H7 (cell line): ENCODE measurements around the gene CYP4F22. TPM values are rescaled to one million over a fixed set of nuclear protein-coding genes. Genes with fewer than 3 reads are reported as not detected.
"Not testable (repeated sequence)": the region's sequence is repeated elsewhere in the genome, so short reads cannot be mapped to it uniquely, and the experiment has no call there.

ENCODE experiments used
- DNase-seq: peaks from one replicate; pipeline ENCODE4 v3.0.0; 2012
- H3K27me3 ChIP-seq: 2 replicates; pipeline ENCODE4 v1.6.0; 2011; ENCODE audit warnings: mild to moderate bottlenecking, low read length; ENCODE audit not compliant: control insufficient read depth, insufficient read depth
- H3K36me3 ChIP-seq: replicated peaks from 2 replicates; pipeline ENCODE4 v1.5.1; 2011; ENCODE audit warnings: low read length; ENCODE audit not compliant: control insufficient read depth, insufficient read depth
- H3K4me3 ChIP-seq: 2 replicates; pipeline ENCODE4 v1.5.1; 2011; ENCODE audit warnings: low read depth, mild to moderate bottlenecking, control low read depth, low read length, moderate library complexity; ENCODE audit not compliant: insufficient read depth
- total RNA-seq: library from RNA; depleted of rRNA; stranded (reverse); fragments of >200 nt; shearing (Covaris generic); gene quantifications from 2 replicates; pipeline ENCODE4 v1.2.3, GENCODE V29; 2014

CYP4F22 gene
- total RNA-seq, 1 experiment from 2014 or later, result not detected

DNA sequence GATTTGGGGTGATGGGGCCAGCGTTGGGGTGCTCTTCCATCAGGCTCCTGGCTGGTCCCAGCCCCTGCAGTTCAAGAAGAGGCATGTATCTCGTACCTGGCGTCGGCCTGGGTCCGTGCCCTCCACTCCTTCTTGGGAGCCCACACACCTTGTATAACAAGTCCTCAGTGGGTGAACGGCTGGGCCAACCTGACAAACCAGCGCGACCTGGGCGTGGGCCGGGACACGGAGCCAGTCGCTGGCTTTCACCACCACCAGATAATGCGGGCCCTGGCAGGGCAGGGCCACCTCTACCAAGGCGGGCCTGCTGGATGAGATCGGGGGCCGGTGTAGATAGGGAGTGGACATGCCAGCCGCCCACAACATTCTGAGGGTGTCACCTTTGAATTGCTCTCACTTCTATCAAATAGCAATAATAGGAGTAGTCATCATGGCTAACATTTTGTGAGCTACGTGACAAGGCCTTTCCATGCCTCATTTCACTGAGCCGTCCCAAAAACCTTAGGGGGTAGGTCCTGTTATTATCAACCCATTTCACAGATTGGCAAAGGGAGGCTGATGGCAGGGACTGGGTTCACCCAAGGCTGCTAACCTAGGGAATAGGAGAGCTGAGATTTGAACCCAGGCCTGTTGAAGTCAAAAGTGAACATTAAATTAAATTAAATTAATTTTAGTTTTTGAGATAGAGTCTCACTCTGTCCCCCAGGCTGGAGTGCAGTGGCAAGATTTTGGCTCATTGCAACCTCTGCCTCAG, 3.5 kb downstream of the CYP4F22 start:
- H3K4me3 ChIP-seq, result no peak overlapping the region
- H3K36me3 ChIP-seq, result no peaks in the 10 kb centered on the region
- DNase-seq, result no peak
- H3K27me3 ChIP-seq, result no peaks in the 10 kb centered on the region

DNA sequence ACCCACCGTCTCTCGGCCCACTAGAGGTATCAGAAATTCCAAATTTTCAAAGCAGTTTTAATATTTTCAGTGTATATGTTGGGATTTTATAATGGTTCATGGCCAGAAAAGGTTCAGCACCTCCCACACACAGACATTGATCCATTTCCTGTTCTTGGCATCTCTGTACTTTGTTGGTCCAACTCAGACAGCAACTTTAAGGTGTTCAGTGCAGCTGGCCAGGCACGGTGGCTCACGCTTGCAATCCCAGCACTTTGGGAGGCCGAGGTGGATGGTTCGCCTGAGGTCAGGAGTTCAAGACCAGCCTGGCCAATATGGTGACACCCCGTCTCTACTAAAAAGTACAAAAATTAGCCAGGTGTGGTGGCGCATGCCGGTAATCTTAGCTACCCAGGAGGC, 6.9 kb downstream of the CYP4F22 start:
- H3K27me3 ChIP-seq, H3K4me3 ChIP-seq: not testable (repeated sequence)

DNA sequence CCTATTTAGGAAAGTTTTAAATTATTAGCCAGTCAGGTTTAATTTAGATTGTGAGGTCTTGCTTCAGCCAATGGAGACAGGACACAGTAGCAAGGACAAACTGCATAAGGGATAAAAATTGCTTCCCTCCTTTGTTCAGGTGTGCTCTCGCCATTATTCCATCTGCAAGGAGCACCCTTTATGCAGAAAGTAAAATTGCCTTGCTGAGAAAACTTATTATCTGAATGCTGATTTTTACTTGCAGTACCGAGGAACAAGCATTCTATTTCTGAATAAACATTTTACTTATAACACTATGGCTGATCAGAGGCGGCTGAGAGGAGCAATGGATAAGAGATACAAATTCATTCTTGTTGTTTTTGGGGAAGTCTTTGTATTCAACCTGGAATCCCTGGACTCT, 8.0 kb downstream of the CYP4F22 start:
- no peaks in the 10 kb centered on the region for H3K36me3 ChIP-seq
- DNase-seq, result no peak
- no peaks in the 10 kb centered on the region for H3K27me3 ChIP-seq
- no peak overlapping the region for H3K4me3 ChIP-seq

More for the DNA sequence above, 6.9 kb downstream of the CYP4F22 start:
- DNase-seq, H3K36me3 ChIP-seq: not testable (repeated sequence)

DNA sequence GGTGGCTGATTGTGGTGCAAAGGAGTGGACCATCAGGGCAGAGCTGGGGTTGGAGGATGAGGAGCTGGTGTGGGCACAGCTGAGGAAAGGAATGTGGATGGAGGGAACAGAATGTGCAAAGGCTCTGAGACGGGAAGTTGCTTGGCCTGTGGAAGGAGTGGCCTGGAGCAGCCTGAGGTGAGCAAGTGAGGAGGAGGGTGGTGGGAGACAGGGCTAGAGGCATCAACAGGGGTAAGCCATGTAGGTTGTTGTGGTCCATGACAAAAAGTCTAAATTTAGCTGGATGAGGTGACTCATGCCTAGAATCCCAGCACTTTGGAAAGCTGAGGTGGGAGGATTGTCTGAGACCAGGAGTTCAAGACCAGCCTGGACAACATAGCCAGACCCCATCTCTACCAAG, 9.5 kb downstream of the CYP4F22 start:
- Histone ChIP-seq H3K36me3 (no peaks in the 10 kb centered on the region), H3K4me3 (no peak overlapping the region), H3K27me3 (no peaks in the 10 kb centered on the region)
- DNase-seq, result no peak

DNA sequence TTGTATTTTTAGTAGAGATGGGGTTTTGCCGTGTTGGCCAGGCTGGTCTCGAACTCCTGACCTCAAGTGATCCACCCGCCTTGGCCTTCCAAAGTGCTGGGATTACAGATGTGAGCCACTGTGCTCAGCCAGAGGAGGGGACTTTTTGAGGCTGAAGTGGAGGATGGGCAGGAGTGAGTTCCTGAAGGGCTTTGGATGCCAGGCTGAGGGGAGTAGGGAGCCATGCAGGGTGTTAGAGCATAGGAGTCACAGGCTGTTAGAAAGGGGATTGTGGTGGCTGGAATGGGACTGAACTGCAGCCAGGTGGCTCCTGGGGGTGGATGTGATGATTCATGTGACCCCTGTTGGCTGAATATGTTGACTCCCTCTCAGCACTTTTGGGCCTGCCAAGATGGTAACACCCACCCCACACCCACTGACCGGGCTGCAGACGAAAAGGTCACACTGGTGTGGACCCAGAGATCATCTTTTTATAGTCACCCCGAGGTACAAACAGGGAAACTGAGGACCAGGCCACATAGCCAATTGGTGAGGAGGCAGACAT, 11.2 kb downstream of the CYP4F22 start:
- no peak for DNase-seq
- no peaks in the 10 kb centered on the region for H3K27me3 ChIP-seq
- no peaks in the 10 kb centered on the region for H3K36me3 ChIP-seq
- no peak overlapping the region for H3K4me3 ChIP-seq

DNA sequence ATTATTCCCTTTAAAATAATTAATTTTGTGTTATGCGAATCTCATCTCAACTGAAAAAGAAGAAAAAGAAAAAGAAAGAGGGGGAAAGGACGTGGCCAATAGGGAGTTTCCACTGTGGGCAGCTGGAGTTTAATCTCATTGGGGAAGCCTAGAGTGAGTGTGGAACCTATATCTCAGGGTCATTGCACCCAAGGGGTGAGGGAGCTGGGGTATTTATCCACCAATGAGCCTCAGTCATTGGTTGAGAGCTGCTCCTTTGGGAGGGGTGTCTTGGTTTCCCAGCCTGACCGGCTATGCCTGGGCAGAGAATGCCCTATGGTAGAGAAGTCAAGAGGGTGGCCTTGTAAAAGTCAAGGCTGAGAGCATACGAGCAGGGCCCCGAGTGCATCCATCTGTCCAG, 16.5 kb downstream of the CYP4F22 start:
- H3K4me3 ChIP-seq, result no peak overlapping the region
- no peaks in the 10 kb centered on the region for H3K36me3 ChIP-seq
- no peak for DNase-seq

DNA sequence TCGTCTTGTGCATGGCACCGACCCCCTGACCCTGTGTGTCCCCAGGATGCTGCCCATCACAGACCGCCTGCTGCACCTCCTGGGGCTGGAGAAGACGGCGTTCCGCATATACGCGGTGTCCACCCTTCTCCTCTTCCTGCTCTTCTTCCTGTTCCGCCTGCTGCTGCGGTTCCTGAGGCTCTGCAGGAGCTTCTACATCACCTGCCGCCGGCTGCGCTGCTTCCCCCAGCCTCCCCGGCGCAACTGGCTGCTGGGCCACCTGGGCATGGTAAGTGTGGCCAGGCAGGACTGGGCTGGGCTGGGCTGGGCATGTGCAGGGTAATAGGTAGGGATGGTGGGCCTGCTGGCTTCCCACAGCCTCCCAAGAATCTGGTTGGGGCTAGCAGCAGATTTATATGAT, 17.0 kb downstream of the CYP4F22 start:
- no peak overlapping the region for H3K4me3 ChIP-seq
- no peaks in the 10 kb centered on the region for H3K27me3 ChIP-seq
- DNase-seq, result no peak
- H3K36me3 ChIP-seq, result no peaks in the 10 kb centered on the region

More for the DNA sequence above, 16.5 kb downstream of the CYP4F22 start:
- no peaks in the 10 kb centered on the region for H3K27me3 ChIP-seq

DNA sequence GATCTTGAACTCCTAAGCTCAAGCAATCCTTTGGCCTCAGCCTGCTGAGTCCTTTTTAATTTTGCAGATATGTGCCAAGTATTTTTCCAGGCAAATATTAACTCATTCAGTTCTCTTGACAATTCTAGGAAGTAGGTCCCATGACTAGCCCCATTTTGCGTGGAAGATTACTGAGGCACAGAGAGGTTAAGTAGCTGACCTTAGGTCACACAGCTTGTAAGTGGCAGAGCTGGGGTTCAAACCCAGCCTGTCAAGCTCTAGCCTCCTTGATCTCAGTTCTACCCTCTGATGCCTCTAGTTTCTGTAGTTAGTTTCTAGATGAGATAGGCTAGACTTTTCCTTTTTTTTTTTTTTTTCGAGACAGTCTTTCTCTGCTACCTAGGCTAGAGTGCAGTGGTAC, 18.1 kb downstream of the CYP4F22 start:
- H3K36me3 ChIP-seq, result no peaks in the 10 kb centered on the region
- no peak overlapping the region for H3K4me3 ChIP-seq
- no peaks in the 10 kb centered on the region for H3K27me3 ChIP-seq
- no peak for DNase-seq

DNA sequence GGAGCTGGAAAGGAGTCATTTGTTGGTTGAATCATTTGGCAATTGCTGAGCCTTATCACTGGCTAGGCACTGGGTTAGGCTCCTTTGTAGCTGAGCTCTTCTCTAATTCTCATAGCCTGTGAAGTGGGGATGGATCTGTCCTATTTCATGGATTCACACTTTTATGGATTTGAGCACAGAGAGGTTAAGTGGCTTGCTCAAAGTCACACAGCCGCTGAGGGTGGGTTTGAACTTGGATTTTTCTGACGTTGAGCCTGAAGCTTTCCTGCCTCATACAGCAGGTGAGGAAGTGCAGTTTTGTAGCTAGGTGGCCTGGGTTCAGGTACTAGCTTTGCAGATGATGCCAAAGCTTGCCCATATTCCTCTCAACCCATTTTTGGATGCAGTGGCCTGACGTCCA, 19.4 kb downstream of the CYP4F22 start:
- Histone ChIP-seq H3K4me3 (no peak overlapping the region), H3K27me3 (no peaks in the 10 kb centered on the region), H3K36me3 (no peaks in the 10 kb centered on the region)
- DNase-seq, result no peak

DNA sequence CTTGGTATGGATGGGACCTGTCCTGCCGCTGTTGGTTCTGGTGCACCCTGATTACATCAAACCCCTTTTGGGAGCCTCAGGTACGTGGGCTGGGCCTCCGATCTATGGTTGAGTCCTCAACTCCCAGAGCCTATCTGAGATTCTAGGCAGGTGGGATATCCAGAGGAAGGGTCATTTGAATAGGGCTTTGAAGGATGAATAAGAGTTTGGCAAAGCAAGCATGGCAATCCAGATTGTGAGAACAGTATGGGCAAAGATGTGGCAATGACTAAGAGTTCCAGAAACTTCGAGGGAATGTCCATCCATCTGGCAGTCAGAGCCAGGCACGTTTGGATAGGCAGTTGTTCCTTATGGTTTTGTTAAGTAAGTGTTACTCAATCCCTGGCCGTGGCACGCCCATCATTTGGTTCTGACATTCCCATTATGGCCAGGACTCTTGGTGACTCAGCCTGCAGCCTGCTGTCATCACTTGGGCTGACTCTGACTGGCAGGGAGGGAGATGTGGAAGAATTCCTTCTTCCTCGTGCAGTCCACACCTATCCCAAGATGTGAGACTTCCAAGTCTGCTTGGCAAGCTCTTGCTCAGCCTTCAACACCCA, 21.5 kb downstream of the CYP4F22 start:
- Histone ChIP-seq H3K36me3 (no peaks in the 10 kb centered on the region), H3K4me3 (no peak overlapping the region), H3K27me3 (no peaks in the 10 kb centered on the region)
- no peak for DNase-seq

DNA sequence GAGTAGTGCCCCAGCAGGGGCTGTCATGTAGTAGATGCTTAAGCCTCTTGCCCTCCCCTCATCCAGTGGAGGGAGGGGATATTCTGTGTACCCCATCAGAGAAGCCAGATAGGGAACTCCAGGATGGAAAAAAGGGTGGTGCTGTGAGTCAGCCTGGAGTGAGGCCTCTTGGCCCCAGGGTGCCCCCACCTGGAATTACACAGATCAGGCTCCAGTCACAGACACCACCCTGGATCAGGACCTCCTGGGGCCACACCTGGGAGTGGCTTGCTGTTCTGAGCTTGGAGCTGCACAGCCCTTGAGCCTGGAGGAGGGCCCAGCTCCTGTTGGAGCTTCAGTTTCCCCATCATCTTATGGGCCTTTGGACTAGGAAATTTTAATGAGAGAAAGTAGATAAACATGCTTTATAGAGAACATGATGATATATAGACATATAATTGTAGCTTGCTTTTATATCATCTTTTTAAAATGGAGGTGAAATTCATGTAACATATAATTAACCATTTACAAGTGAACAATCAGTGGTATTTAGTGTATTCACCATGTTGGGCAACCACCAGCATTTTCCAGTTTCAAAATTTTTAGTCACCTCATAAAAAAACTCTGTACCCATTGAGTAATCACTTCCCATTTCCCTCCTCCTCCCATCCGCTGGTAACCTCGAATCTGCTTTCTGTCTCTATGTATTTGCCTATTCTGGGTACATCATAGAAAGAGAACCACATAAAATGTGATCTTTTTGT, 24.6 kb downstream of the CYP4F22 start:
- no peaks in the 10 kb centered on the region for H3K27me3 ChIP-seq
- no peak for DNase-seq
- H3K4me3 ChIP-seq, result no peak overlapping the region
- H3K36me3 ChIP-seq, result no peaks in the 10 kb centered on the region

DNA sequence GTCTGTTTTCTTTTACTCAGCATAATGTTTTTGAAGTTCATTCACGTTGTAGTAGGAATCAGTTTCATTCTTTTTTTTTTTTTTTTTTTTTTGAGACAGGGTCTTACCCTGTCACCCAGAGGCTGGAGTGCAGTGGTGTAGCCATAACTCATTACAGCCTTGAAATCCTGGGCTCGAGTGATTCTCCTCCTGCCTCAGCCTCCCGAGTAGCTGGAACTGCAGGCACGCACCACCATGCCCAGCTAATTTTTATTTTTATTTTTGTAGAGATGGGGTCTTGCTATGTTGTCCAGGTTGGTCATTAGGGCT, 25.2 kb downstream of the CYP4F22 start:
- not testable (repeated sequence) for H3K36me3 ChIP-seq, DNase-seq, H3K4me3 ChIP-seq, H3K27me3 ChIP-seq

DNA sequence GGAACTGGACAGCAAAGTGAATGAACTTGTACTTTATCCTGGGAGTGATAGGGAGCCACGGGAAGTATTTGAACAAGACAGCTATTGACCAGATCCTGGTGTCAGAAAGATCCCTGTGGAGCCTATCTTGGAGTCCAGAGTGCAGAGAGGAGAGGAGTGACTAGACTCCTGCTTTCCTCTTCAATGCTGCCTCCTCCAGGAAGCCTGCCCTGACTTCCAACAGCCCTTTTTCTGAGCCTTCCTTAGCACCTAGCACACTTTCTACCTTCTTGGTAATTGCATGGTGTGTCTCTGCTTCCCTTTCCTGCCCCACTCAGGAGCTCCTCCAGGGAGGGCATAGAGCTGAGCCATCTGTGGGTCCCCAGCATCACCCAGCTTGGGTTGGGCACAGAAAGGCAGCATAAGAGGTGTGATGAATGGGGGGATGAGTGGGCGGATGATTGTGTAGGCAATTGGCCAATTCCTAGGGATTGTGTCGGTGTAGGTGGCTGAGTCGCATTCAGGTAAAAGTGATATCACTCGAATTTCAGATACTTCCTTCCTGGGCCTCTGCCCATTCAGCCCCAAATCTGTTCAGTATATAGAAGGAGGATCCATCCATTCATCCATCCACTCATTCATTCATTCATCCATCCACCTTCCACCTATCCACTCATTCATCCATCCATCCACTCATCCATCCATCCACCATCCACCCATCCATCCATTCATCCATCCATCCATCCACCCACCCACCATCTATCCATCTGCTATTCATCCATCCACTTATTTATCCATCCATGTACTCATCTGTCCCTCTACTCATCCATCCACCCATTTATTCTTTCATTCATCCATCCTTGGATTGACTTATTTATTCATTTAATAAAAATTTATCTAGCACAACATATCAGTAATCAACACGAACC, 26.9 kb downstream of the CYP4F22 start:
- Histone ChIP-seq H3K36me3 (no peaks in the 10 kb centered on the region), H3K4me3 (no peak overlapping the region), H3K27me3 (no peaks in the 10 kb centered on the region)
- DNase-seq, result no peak

DNA sequence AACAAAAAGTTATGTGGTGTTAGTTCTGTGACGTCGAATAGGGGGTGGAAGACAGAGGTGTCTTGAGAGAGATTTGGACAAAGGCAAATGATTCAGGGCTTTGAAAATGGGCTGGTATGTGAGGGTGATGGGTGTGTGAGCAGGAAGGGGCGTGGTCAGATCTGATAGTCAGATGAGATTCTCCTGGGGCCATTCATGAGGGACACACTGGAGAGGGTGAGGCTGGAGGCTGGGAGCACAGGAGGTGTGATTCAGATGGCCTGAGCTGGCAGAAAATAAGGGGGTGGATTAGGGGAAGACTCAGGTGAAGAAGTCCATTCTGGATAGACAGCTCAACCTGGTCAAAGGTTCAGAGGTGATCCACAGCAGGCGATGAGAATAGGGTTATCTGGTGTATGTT, 28.0 kb downstream of the CYP4F22 start:
- Histone ChIP-seq H3K27me3 (no peaks in the 10 kb centered on the region), H3K4me3 (no peak overlapping the region), H3K36me3 (no peaks in the 10 kb centered on the region)
- no peak for DNase-seq
